ENCODE results near the gene ACBD5. TPM values are rescaled to one million over a fixed set of nuclear protein-coding genes. Genes with fewer than 3 reads are reported as not detected.
"Not testable (repeated sequence)": the region's sequence is repeated elsewhere in the genome, so short reads cannot be mapped to it uniquely, and the experiment has no call there.

Gene ACBD5
- total RNA-seq, 1 donor from 2014 or later: 22.5 TPM

DNA sequence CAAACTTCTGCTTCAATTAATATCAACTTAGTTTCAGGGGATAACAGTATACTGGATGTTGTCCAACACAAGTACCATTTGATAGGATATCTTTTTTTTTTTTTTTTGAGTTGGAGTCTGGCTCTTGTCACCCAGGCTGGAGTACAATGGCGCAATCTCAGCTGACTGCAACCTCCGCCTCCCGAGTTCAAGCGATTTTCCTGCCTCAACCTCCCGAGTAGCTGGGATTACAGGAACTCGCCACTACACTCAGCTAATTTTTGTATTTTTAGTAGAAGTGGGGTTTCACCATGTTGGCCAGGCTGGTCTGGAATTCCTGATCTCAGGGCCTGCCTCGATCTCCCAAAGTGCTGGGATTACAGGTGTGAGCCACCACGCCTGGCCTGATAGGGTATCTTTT is 3.1 kb downstream of the ACBD5 start:
- DNase-seq: not testable (repeated sequence)

DNA sequence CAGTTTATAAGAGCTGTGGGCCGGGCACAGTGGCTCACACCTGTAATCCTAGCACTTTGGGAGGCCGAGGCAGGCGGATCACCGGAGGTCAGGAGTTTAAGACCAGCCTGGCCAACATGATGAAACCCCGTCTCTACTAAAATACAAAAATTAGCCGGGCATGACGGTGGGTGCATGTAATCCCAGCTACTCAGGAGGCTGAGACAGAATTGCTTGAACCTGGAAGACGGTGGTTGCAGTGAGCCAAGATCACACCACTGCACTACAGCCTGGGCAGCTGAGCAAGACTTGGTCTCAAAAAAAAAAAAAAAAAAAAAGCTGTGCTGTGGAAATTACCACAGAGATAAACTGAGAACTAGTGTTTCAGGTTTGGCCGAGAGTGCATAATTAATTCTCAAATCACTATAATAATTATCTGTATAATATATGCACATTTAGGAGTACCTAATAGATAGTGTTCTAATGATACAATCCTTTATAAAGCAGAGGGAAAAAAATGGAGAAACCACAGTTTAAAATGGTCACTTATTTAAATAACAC is 3.9 kb downstream of the ACBD5 start:
- DNase-seq: not testable (repeated sequence)

DNA sequence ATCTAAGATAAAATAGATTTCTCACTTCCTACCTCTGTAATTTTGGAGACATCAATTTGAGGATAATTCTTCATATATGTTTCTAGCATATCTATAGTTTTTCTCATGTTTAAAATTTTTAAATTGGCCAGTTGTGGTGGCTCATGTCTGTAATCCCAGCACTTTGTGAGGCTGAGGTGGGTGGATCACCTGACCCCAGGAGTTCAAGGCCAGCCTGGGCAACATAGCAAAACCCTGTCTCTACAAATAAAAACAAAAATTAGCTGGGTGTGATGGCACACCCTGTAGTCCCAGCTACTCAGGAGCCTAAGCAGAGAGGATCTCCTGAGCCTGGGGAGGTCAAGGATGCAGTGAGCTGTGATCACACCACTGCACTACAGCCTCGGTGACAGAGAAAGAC is 4.9 kb downstream of the ACBD5 start:
- no peak for DNase-seq

DNA sequence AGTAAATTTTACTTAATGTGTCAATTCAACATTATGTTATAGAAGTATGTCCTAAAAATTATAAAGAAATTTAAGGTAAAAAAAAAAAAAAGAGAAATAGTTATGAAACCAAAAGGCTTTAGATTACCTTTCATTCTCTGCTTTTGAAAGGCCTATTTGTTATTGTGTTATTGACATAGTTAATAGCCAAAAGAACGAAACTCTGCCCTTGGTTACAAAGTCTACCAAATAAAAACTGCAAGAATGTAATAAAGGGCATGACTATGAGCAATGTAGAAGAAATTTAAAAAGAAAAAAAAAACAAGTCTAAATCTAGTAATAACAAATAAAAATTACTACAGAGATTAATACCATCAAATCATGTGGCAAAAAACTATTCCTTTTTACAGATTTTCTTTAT is 10.6 kb downstream of the ACBD5 start:
- DNase-seq: no peak

- DNase-seq: no peak
Observed at GRCh38 chr10:27225642-27226257, 14.8 kb downstream of the ACBD5 start.

DNA sequence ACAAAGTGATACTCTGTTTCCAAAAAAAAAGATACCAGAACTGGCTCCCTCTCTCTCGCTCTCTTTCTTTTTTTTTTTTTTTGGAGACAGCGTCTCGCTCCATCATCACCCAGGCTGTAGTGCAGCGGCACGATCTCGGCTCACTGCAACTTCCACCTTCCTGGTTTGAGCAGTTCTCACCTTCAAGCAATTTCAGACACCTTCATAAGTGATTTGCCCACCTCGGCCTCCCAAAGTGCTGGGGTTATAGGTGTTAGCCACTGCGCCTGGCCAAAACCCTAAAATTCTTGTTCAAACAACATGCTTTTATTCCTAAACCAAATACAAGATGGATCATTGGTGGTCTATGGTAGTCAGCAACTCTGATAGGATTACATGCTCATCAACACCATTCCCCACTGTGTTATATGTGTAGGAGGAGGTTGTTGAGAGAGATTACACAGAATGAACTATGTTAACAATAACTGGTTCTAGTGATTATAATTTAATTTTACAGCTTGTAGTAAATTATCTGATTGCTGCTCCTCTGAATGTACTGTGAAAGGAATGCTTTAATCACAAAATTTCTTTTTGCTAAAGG is 15.5 kb downstream of the ACBD5 start:
- no peak for DNase-seq

GRCh38 chr10:27223964-27224363 is 16.6 kb downstream of the ACBD5 start:
- DNase-seq: no peak

GRCh38 chr10:27207350-27207749 is 33.2 kb downstream of the ACBD5 start:
- DNase-seq: no peak

DNA sequence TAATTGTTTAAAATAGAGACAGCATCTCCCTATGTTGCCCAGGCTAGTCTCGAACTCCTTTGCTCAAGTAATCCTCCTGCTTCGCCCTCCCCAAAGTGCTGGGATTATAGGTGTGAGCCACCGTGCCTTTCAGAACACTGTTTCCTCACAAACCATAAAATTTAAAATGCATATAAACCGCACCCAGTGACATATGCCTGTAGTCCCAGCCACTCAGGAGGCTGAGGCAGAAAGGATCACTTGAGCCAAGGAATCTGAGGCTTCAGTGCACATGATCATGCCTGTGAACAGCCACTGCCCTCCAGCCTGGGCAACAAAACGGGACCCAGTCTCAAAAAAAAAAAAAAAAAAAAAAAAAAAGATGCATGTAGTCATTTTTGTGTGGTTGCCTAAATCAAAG is 36.8 kb downstream of the ACBD5 start:
- DNase-seq: no peak

DNA sequence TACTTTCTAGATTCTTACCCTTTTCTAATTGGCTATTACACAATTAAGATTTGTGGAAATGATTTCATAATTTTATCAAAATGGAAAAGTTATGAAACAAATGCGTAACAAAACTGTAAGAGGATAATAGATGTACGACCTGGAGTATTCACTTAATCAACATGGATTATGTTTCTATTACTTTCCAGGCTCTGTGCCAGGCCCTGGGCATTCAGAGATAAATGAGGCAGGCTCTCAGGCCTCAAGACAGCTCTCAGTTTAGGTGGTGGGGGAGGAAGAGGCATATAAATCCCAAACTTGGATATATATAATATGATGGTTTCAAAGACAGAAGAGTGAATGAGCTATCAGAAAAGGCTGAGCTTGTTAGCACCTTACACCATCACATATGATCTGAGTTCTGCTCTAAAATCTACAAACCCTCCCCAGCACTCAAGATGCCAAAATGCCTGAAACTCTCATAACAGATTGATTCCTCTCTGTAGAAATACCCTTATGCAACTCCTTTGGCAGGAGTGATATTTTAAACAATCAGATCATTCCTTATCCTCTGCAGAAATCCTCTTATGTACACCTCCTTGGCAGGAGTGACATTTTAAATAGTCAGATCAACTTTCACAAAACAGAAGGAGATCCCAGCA is 42.5 kb downstream of the ACBD5 start:
- DNase-seq: no peak

GRCh38 chr10:27192284-27192683 is 48.3 kb downstream of the ACBD5 start:
- no peak for DNase-seq

DNA sequence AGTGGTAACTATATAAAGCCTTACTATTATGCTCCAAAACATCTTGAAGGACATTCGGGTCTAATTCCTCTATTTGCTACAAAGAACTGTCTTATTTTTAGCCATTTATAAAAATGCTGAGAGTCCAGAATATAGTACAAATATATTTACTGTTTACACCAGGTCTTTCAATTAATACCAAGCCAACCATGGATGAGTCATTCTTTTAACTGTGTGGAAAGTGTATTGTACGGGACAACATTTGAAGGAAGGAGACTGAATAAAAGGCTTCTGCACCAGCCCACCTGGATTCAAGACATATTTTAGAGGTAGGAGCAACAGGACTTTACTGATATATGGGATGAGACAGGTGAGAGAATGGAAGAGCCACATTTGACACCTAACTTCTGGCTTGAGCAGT is 50.1 kb downstream of the ACBD5 start:
- DNase-seq: no peak

GRCh38 chr10:27188897-27189296 is 51.7 kb downstream of the ACBD5 start:
- no peak for DNase-seq

GRCh38 chr10:27188259-27188658 is 52.3 kb downstream of the ACBD5 start:
- DNase-seq: no peak

GRCh38 chr10:27169849-27170248 is 70.7 kb downstream of the ACBD5 start:
- no peak for DNase-seq

DNA sequence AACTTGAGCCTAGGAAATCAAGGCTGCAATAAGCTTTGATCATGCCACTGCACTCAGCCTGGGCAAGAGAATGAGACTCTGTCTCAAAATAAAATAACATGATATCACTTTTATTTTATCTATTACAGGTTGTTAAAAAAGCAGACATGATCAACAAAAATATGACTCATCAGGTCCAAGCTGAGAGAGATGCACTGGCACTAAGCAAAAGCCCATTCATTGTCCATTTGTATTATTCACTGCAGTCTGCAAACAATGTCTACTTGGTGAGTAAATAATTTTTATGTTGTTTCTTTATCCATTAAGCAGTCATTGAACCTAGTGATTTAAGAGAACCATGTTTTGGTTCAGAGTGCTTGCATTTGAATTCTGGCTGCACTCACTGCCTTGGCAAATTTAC is 82.2 kb downstream of the ACBD5 start:
- no peak for DNase-seq

- DNase-seq: no peak
Observed at GRCh38 chr10:27157150-27157549, 83.4 kb downstream of the ACBD5 start.

DNA sequence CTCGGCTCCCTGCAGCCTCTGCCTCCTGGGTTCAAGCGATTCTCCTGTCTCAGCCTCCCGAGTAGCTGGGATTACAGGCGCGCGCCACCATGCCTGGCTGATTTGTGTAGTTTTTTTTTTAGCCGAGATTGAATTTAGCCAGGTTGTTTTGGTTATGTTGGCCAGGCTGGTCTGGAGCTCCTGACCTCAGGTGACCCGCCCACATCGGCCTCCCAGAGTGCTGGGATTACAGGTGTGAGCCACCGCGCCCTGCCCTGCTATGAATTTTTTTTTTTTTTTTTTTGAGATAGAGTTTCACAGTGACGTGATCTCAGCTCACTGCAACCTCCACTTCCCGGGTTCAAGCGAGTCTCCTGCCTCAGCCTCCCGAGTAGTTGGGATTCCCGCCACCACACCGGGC is 84.0 kb downstream of the ACBD5 start:
- DNase-seq: not testable (repeated sequence)

DNA sequence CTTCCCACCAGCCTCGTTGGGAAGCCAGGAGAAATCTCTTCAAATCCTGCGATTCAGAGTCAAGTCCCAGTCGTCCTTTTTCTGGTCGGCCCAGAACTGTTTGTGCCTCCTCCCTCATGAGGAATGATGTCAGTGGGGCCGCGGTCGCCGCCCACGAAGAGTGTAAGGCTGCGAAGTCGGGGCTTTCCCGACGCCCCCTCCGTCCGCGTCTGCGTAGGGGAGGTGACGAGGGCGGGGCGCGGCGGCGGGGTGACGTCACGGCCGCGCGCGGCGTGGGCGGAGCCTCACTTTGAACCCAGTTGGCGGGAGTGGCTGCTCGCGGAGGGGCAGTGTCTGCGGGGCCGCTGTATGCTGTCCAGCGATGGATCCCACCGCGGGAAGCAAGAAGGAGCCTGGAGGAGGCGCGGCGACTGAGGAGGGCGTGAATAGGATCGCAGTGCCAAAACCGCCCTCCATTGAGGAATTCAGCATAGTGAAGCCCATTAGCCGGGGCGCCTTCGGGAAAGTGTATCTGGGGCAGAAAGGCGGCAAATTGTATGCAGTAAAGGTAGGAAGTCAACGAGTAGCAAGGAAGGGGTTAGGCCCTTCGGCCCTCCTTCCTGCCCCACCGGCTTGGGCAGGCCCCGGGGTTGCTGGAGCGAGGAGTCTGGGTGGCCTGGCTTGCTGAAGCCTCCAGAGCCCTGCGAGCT is 85.4 kb downstream of the ACBD5 start, which contains the start of gene MASTL:
Gene MASTL (plus strand): TSS at position 287 of the 689 bp plus-strand sequence. CDS start 75 bp downstream, at position 362.
- peak; percentile 96 for DNase-seq

GRCh38 chr10:27153845-27154193 is 86.8 kb downstream of the ACBD5 start:
- peak; percentile 57 for DNase-seq

GRCh38 chr10:27153329-27153728 is 87.3 kb downstream of the ACBD5 start:
- no peak for DNase-seq

- no peak for DNase-seq
Observed at GRCh38 chr10:27152687-27153086, 87.9 kb downstream of the ACBD5 start.

- no peak for DNase-seq
Observed at GRCh38 chr10:27150261-27150660, 90.3 kb downstream of the ACBD5 start.

All from skin of body (tissue), 2 donors.